HAP-1 (cell line): ENCODE results near the gene MCC.
A peak's percentile ranks its signal among the peaks of the same experiment; 100 is the strongest.

Experiments
- DNase-seq, 2 experiments: peaks; one replicate each; pipeline ENCODE4 v3.0.0-alpha.2; 2016 to 2020; ENCODE audit warnings: low spot score in 2 of 2
- H3K27me3 ChIP-seq: fragments of 250-450 bp; sonication (Bioruptor Pico); 2 replicates; pipeline ENCODE4 v1.5.1; 2020; ENCODE audit warnings: low read depth, mild to moderate bottlenecking, moderate library complexity
- H3K36me3 ChIP-seq: fragments of 250-450 bp; sonication (Bioruptor Pico); replicated peaks from 2 replicates; pipeline ENCODE4 v1.5.1; 2020; ENCODE audit warnings: mild to moderate bottlenecking
- H3K4me1 ChIP-seq: fragments of 250-450 bp; sonication (Bioruptor Pico); 2 replicates; pipeline ENCODE4 v1.5.1; 2020; ENCODE audit warnings: mild to moderate bottlenecking
- H3K4me3 ChIP-seq: fragments of 250-450 bp; sonication (Bioruptor Pico); 2 replicates; pipeline ENCODE4 v1.5.1; 2020; ENCODE audit warnings: mild to moderate bottlenecking, moderate library complexity
- H3K9me3 ChIP-seq: fragments of 250-450 bp; sonication (Bioruptor Pico); 2 replicates; pipeline ENCODE4 v1.5.1; 2020; ENCODE audit warnings: mild to moderate bottlenecking, moderate library complexity
- in situ Hi-C: fragments of 300-500 bp; cut with MboI; formaldehyde crosslinking; loops from 3 replicates; pipeline ENCODE4 v1.14.3; 2020; ENCODE audit warnings: low sequenced_read_pairs, inconsistent platforms, mixed read lengths

Gene MCC

DNA sequence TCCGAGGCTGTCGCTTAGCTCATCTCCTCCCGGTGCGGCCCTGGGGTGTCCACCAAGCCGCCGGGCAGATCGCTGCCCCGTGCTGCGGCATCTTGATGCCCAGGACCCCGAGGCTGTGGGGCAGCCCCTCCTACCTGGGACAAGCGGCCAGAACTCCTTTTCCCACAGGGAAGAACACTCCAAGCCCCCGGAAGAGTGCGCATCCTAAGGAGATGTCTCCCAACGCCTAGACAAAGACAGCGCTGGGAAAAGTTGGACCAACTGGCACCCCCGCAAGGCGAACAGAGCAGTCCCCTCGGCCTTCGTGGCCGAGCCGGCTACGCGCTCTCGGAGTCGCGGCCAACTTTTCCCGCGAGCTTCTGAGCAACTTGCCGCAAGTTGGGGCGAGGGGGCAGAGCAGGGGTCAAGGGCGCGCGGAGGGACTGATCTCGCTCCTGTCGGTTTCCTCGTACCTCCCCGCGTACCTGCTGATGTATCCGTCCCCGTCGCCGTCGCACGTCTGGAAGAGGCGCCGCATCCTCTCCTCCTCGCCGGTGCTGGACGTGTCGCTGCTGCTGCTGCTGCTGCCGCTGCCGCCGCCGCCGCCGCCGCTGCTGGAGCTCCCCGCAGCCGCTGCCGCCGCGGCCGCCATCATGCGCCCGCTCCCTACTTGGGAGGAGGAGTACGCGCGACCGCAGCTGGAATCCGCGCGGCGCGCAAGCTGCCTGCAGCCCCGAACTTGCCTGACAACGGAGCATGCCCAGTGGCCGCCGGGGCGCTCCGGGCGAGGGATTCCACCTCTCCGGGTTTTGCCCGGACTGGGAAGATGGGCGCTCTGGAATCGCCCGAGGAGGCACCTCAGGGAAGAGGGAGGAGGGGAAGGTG lies at the start of gene MCC:
Gene MCC (minus strand): TSS at position 673 of the 864 bp plus-strand sequence.
- no peaks in the 10 kb centered on the region for H3K36me3 ChIP-seq
- peak; percentile 56 to 89 for DNase-seq
- H3K4me3 ChIP-seq = peak within 1 kb of the TSS; percentile 55
- peaks cover 6% of the 10 kb centered on the region; the same call in 1 of the 2 replicates for H3K4me1 ChIP-seq
- H3K9me3 ChIP-seq = peaks cover 8% of the 10 kb centered on the region
- in situ Hi-C loops = no loop called here
- no peaks in the 10 kb centered on the region for H3K27me3 ChIP-seq

DNA sequence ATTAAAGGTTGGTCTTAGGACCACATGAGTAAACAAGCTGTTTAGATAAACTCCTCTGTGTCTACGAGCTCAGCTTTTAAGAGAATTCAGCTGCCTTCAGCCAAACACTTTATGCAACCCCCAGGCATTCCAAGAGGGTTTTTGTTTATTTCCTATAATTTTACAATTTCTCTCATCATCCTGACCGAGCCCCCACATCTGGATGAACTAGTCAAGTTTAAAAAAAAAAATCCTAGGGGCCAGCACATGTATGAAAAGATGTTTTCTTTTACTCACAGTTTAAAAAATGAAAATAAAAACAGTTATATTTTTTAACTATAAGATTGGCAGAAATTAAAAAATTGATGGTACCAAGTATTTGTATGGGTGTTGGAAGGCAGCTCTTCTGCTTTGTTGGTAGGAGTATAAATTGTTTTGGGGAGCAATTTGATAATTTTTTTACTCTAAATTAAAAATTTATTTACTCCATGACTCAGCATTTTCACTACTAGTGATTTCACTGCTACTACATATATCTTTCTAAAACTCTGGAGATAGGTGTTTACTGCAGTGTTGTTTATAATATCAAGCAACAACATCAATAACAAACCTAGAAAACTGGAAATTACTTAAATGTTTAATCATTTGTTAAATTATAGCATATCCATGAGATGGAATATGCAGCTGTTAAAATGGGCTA lies 43.4 kb upstream of the MCC start:
- H3K9me3 ChIP-seq = no peaks in the 10 kb centered on the region
- no peaks in the 10 kb centered on the region for H3K27me3 ChIP-seq
- in situ Hi-C loops = no loop called here
- H3K4me1 ChIP-seq = no peaks in the 10 kb centered on the region
- no peak overlapping the region for H3K4me3 ChIP-seq
- no peak for DNase-seq
- peaks cover 17% of the 10 kb centered on the region for H3K36me3 ChIP-seq

DNA sequence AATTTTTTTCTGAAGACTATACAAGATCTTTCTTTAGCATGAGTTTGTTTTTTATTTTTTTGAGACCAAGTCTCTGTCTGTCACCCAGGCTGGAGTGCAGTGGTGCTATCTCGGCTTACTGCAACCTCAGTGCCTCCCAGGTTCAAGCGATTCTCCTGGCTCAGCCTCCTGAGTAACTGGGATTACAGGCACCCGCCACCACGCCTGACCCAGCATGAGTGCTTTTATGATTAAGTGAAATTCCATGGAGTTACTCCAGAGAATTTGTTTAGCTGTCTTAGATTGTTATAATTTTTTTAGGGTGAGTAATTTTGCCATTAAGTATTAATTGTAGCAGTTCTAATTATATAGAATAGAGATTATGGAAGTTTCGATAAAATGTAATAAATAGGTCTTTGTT lies 39.5 kb upstream of the MCC start:
- peaks cover 5% of the 10 kb centered on the region; the same call in 1 of the 2 replicates for H3K36me3 ChIP-seq
- H3K9me3 ChIP-seq = no peaks in the 10 kb centered on the region
- in situ Hi-C loops = no loop called here
- H3K4me3 ChIP-seq = no peak overlapping the region
- no peak for DNase-seq
- no peaks in the 10 kb centered on the region for H3K27me3 ChIP-seq
- H3K4me1 ChIP-seq = no peaks in the 10 kb centered on the region

GRCh38 chr5:113526421-113526820 lies 38.2 kb upstream of the MCC start:
- no peak for DNase-seq
- no peak overlapping the region for H3K4me3 ChIP-seq
- H3K9me3 ChIP-seq = no peaks in the 10 kb centered on the region
- peaks cover 5% of the 10 kb centered on the region; the same call in 1 of the 2 replicates for H3K36me3 ChIP-seq
- no peaks in the 10 kb centered on the region for H3K4me1 ChIP-seq
- no peaks in the 10 kb centered on the region for H3K27me3 ChIP-seq
- in situ Hi-C loops = no loop called here

DNA sequence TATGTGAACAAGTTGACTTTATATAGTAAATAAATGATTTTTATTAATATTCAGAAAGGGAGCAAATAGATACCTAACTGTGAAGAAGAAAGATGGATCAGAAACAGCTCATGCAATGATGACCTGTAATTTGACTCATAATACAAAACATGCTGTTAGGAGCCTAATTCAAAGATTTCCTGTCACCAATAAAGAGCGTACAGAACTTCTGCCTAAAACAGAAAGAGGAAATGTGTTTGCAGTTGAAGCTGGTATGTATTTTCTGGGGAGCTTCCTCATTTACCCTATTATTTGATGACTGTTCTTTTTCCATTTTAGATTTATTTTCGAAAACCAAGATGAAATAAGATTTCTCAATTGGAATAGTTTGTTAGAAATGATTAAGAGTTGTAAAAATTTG lies 36.7 kb upstream of the MCC start:
- Histone ChIP-seq H3K4me1 (no peaks in the 10 kb centered on the region), H3K36me3 (peaks cover 12% of the 10 kb centered on the region), H3K9me3 (no peaks in the 10 kb centered on the region), H3K4me3 (no peak overlapping the region), H3K27me3 (no peaks in the 10 kb centered on the region)
- in situ Hi-C loops = no loop called here
- no peak for DNase-seq

DNA sequence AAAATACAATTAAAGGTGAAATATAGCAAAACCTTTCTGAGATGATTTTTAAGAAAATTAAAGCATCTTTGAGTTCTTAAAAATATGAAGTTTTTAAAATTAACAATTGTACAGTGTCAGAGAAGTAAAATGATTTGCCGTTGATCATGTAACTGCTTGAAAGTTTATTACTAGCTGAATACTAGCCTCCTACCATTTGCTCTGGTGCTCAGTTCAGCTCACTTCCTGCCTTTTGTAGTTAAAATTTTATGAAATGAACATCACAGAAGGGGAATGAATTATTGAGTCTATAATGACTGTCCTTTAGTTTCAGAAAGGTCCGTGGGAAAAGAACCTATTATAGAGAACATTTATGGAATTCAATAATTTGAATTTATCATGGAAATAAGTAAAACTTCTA lies 34.9 kb upstream of the MCC start:
- peaks cover 12% of the 10 kb centered on the region for H3K36me3 ChIP-seq
- no peak overlapping the region for H3K4me3 ChIP-seq
- DNase-seq = no peak
- H3K9me3 ChIP-seq = no peaks in the 10 kb centered on the region
- in situ Hi-C loops = no loop called here
- H3K27me3 ChIP-seq = no peaks in the 10 kb centered on the region
- H3K4me1 ChIP-seq = no peaks in the 10 kb centered on the region

DNA sequence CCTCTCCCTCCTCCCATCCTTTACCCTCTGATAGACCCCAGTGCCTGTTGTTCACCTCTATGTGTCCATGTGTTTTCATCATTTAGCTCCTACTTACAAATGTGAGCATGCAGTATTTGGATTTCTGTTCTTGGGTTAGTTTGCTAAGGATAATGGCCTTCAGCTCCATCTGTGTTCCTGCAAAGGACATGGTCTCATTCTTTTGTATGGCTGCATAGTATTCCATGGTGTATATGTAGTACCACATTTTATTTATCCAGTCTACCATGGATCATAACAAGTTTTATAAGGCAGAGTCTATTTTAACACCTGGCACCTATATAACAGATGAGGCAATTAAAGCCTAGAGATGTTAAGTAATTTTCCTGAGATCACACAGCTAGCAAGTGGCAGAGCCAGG lies 32.6 kb upstream of the MCC start:
- peaks cover 16% of the 10 kb centered on the region for H3K36me3 ChIP-seq
- H3K9me3 ChIP-seq = no peaks in the 10 kb centered on the region
- H3K4me1 ChIP-seq = no peaks in the 10 kb centered on the region
- H3K4me3 ChIP-seq = no peak overlapping the region
- DNase-seq = no peak
- no peaks in the 10 kb centered on the region for H3K27me3 ChIP-seq
- in situ Hi-C loops = no loop called here

- in situ Hi-C loops = no loop called here
- Histone ChIP-seq H3K4me3 (no peak overlapping the region), H3K27me3 (no peaks in the 10 kb centered on the region), H3K36me3 (peaks cover 16% of the 10 kb centered on the region), H3K9me3 (no peaks in the 10 kb centered on the region), H3K4me1 (no peaks in the 10 kb centered on the region)
- DNase-seq = no peak
These were observed 32.2 kb upstream of the MCC start for GRCh38 chr5:113520429-113520828.

- H3K36me3 ChIP-seq = peaks cover 16% of the 10 kb centered on the region
- no peak overlapping the region for H3K4me3 ChIP-seq
- H3K4me1 ChIP-seq = peaks cover 6% of the 10 kb centered on the region; the same call in 1 of the 2 replicates
- H3K9me3 ChIP-seq = no peaks in the 10 kb centered on the region
- in situ Hi-C loops = no loop called here
- DNase-seq = no peak
- H3K27me3 ChIP-seq = no peaks in the 10 kb centered on the region
These were observed 31.2 kb upstream of the MCC start for GRCh38 chr5:113519412-113519811.

DNA sequence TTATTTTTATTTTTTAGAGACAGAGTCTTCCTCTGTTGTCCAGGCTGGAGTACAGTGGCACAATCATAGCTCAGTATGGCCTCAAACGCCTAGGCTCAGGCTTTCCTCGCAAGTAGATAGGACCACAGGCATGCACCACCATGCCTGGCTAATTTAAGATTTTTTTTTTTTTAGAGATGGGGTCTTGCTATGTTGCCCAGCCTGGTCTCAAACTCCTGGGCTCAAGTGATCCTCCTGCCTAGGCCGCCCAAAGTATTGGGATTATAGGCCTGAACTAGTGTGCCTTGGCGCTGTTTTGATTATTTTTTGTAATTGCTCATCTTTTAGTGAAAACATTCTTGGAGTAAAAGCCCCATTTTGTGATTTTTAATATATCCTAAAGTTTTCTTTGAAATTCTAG lies 30.6 kb upstream of the MCC start:
- Histone ChIP-seq H3K36me3 (peaks cover 16% of the 10 kb centered on the region), H3K4me3 (no peak overlapping the region), H3K9me3 (no peaks in the 10 kb centered on the region), H3K4me1 (peaks cover 6% of the 10 kb centered on the region; the same call in 1 of the 2 replicates), H3K27me3 (no peaks in the 10 kb centered on the region)
- in situ Hi-C loops = no loop called here
- DNase-seq = no peak

DNA sequence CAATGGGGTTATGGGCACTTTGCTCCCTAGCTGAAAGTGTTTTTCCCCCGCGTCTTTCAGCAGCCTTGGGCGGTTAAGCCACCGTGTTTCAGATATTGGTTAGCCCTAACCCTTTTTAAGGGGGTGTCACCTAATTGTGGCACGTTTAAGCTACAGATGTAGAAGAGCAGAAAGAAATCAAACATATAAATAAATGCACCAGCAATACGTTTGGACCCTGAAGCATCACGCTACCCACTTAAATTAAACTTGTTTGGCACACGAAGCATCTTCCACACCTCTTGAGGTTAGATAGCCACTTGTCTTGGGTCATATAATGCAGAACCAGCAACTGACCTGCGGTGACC lies 26.0 kb upstream of the MCC start:
- in situ Hi-C loops = no loop called here
- Histone ChIP-seq H3K4me3 (peak overlapping the region; percentile 70), H3K9me3 (no peaks in the 10 kb centered on the region), H3K27me3 (peaks cover 3% of the 10 kb centered on the region; the same call in 1 of the 2 replicates), H3K36me3 (peaks cover 10% of the 10 kb centered on the region; the same call in 1 of the 2 replicates), H3K4me1 (peaks cover 6% of the 10 kb centered on the region; the same call in 1 of the 2 replicates)
- DNase-seq = peak in 1 of 2 experiments; percentile 13

DNA sequence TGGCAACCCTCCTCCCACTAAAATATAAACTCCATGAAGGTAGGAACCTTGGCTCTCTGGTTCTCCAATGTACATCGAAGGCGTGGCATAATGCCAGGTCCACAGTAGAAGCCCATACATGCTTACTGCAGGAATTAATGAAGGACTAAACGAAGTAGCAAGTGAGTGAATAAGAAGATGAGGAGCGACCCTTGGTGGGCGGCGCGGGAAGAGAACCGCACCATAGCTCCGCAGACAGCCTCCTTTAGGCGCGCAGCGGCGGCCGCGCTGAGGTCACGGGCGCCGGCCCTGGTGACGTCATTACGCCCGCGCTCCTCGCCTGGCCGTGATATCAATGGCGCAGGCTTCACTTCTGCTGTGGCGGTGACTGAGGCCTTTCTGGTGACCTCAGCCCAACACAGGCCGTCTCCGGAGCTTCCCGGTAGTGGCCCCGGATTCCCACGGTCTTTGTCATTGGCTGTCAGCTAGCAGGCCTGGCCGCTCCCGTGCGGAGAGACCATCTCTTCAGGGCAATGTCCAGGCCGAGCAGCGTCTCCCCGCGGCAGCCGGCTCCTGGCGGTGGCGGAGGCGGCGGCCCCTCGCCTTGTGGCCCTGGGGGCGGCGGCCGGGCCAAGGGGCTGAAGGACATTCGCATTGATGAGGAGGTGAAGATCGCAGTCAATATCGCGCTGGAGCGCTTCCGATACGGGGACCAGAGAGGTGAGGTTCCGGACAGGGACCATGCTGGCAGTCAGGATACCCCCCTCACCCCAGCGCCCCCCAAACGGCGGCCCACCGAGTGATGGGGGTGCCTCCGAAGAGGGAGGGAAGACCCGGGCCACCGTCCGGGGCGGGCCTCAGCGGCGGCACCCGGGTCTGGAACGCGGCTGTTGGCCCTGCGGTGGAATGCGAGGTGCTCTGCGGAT lies 25.4 kb upstream of the MCC start, which contains the start of gene YTHDC2:
Gene YTHDC2 (plus strand): TSS at position 311 of the 905 bp plus-strand sequence. CDS start 202 bp downstream, at position 513.
- peaks cover 5% of the 10 kb centered on the region; the same call in 1 of the 2 replicates for H3K27me3 ChIP-seq
- in situ Hi-C loops = no loop called here
- peak; percentile 80 to 90 for DNase-seq

DNA sequence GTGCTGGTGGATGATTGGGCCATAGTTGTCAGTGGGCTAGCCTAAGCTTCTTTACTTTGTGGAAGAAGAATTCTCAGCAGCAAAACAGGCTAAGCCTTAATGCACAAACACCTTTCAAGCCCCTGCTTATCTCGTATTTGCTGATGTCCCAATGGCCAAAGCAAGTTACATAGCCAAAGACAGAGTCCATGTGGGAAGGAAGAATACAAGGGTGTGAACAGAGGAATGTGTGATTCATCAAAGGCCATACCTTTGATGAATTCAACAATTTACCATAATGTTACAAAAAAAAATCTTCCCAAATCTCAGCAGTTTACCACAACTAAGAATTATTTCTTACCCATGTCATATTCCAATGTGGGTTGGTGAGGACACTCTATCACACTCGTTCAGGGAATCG lies 24.1 kb upstream of the MCC start:
- in situ Hi-C loops = no loop called here

More for the DNA sequence above, 25.4 kb upstream of the MCC start, which contains the start of gene YTHDC2:
- no peaks in the 10 kb centered on the region for H3K9me3 ChIP-seq
- H3K4me3 ChIP-seq = peak within 1 kb of the TSS; percentile 70
- H3K4me1 ChIP-seq = peaks cover 6% of the 10 kb centered on the region; the same call in 1 of the 2 replicates
- peaks cover 10% of the 10 kb centered on the region; the same call in 1 of the 2 replicates for H3K36me3 ChIP-seq

More for the DNA sequence above, 24.1 kb upstream of the MCC start:
- peaks cover 6% of the 10 kb centered on the region; the same call in 1 of the 2 replicates for H3K4me1 ChIP-seq
- DNase-seq = no peak
- no peak overlapping the region for H3K4me3 ChIP-seq
- peaks cover 5% of the 10 kb centered on the region; the same call in 1 of the 2 replicates for H3K27me3 ChIP-seq
- no peaks in the 10 kb centered on the region for H3K9me3 ChIP-seq
- peaks cover 7% of the 10 kb centered on the region; the same call in 1 of the 2 replicates for H3K36me3 ChIP-seq
